Endodermal cell (in vitro differentiated cells): Measurements from ENCODE around the gene CRELD2. TPM values are rescaled to one million over a fixed set of nuclear protein-coding genes. Genes with fewer than 3 reads are reported as not detected.

Source experiments
- DNase-seq: peaks from one replicate; pipeline ENCODE4 v3.0.0-alpha.2; 2017
- H3K27ac ChIP-seq: 2 replicates; pipeline ENCODE4 v1.5.1; 2013; ENCODE audit warnings: mild to moderate bottlenecking, low read depth, low read length, moderate library complexity
- H3K27me3 ChIP-seq: 2 replicates; pipeline ENCODE4 v1.6.1; 2013; ENCODE audit warnings: mild to moderate bottlenecking, low read length, moderate library complexity; ENCODE audit not compliant: insufficient read depth, control insufficient read depth, poor library complexity, severe bottlenecking
- H3K36me3 ChIP-seq: 2 replicates; pipeline ENCODE4 v1.7.0; 2013; ENCODE audit warnings: mild to moderate bottlenecking, low read length, moderate library complexity; ENCODE audit not compliant: control insufficient read depth, insufficient read depth
- H3K4me1 ChIP-seq: one replicate; pipeline ENCODE4 v1.7.0; 2013; ENCODE audit warnings: low read length; ENCODE audit not compliant: control insufficient read depth, insufficient read depth
- H3K4me3 ChIP-seq: 2 replicates; pipeline ENCODE4 v1.5.1; 2013; ENCODE audit warnings: mild to moderate bottlenecking, low read length, moderate library complexity
- H3K9ac ChIP-seq: 2 replicates; pipeline ENCODE4 v1.6.1; 2013; ENCODE audit warnings: mild to moderate bottlenecking, low read length, moderate library complexity; ENCODE audit not compliant: poor library complexity, severe bottlenecking; ENCODE audit errors: extremely low read depth
- H3K9me3 ChIP-seq: 2 replicates; pipeline ENCODE4 v1.6.1; 2013; ENCODE audit warnings: mild to moderate bottlenecking, low read length, moderate library complexity; ENCODE audit not compliant: control insufficient read depth
- H3K27ac Mint-ChIP-seq: 2 replicates; pipeline ENCODE4 v1.8.0; 2020; ENCODE audit warnings: mixed read lengths
- H3K27me3 Mint-ChIP-seq: 2 replicates; pipeline ENCODE4 v1.8.0; 2021; ENCODE audit warnings: mild to moderate bottlenecking, mixed read lengths; ENCODE audit not compliant: insufficient read depth
- H3K36me3 Mint-ChIP-seq: 2 replicates; pipeline ENCODE4 v1.8.0; 2020; ENCODE audit warnings: low read depth, mixed read lengths
- H3K4me1 Mint-ChIP-seq: 2 replicates; pipeline ENCODE4 v1.8.0; 2020; ENCODE audit warnings: mixed read lengths
- H3K4me3 Mint-ChIP-seq: 2 replicates; pipeline ENCODE4 v1.8.0; 2020; ENCODE audit warnings: mild to moderate bottlenecking, moderate library complexity, mixed read lengths
- H3K9me3 Mint-ChIP-seq: 2 replicates; pipeline ENCODE4 v1.8.0; 2020; ENCODE audit warnings: mild to moderate bottlenecking, mixed read lengths
- CTCF ChIP-seq: fragments of 200-600 bp; sonication (generic); conservative IDR thresholded peaks from 2 replicates; pipeline ENCODE4 v1.5.0; 2021; ENCODE audit warnings: antibody characterized with exemption, mild to moderate bottlenecking
- WGBS, 2 experiments: methylation state at CpG; one replicate each; pipeline versions ENCODE4 v1.1.5 to v1.1.7; 2013; ENCODE audit warnings: missing lambda C conversion rate in 2 of 2, mixed read lengths in 1 of 2; ENCODE audit not compliant: insufficient coverage in 1 of 2, insufficient read length in 1 of 2; 5-methylcytosine and 5-hydroxymethylcytosine counted together
- total RNA-seq, 2 donors: library from RNA; stranded (reverse); fragmentation: NEBNext Ultra II Directional in 1 of 2; extraction: Animal tissue kit (Norgen Biotek cat#: 25700) in 1 of 2; gene quantifications; 2 replicates in 1 of 2; 3 replicates in 1 of 2; pipeline ENCODE4 v1.2.1, GENCODE V29; 2021

Gene CRELD2
- total RNA-seq, 2 donors from 2014 or later: 39.8 to 62.9 TPM

- Mint-ChIP-seq H3K4me1 (peaks cover 4% of the 10 kb centered on the region), H3K9me3 (no peaks in the 10 kb centered on the region), H3K27me3 (no peaks in the 10 kb centered on the region), H3K36me3 (no peaks in the 10 kb centered on the region), H3K4me3 (no peak overlapping the region), H3K27ac (no peak overlapping the region)
- no peak for TF ChIP-seq CTCF
- Histone ChIP-seq H3K9ac (no peak overlapping the region), H3K4me3 (no peak overlapping the region), H3K27me3 (no peaks in the 10 kb centered on the region), H3K4me1 (peaks cover 9% of the 10 kb centered on the region), H3K36me3 (no peaks in the 10 kb centered on the region), H3K9me3 (no peaks in the 10 kb centered on the region), H3K27ac (no peak overlapping the region)
- WGBS, 2 experiments: 92 to 95% methylated on average over 9 to 15 of the region's 15 CpGs
- no peak for DNase-seq
Observed at GRCh38 chr22:49954991-49955580, 36.7 kb downstream of the CRELD2 start.

GRCh38 chr22:49955581-49956417, 37.4 kb downstream of the CRELD2 start:
- no peak overlapping the region for H3K4me3 Mint-ChIP-seq
- no peaks in the 10 kb centered on the region for H3K27me3 Mint-ChIP-seq
- Histone ChIP-seq H3K4me3 (no peak overlapping the region), H3K4me1 (peaks cover 9% of the 10 kb centered on the region), H3K9ac (no peak overlapping the region), H3K36me3 (no peaks in the 10 kb centered on the region), H3K27ac (no peak overlapping the region), H3K27me3 (no peaks in the 10 kb centered on the region), H3K9me3 (no peaks in the 10 kb centered on the region)
- peak; percentile 40 for DNase-seq
- WGBS, 2 experiments: 92 to 93% methylated on average over 15 to 22 of the region's 22 CpGs
- H3K4me1 Mint-ChIP-seq: peaks cover 4% of the 10 kb centered on the region
- H3K36me3 Mint-ChIP-seq: no peaks in the 10 kb centered on the region
- no peaks in the 10 kb centered on the region for H3K9me3 Mint-ChIP-seq
- no peak overlapping the region for H3K27ac Mint-ChIP-seq
- no peak for TF ChIP-seq CTCF

GRCh38 chr22:49956418-49956770, 38.0 kb downstream of the CRELD2 start:
- no peak overlapping the region for H3K27ac ChIP-seq
- Mint-ChIP-seq H3K36me3 (no peaks in the 10 kb centered on the region), H3K27ac (no peak overlapping the region), H3K9me3 (no peaks in the 10 kb centered on the region), H3K4me3 (no peak overlapping the region), H3K4me1 (peaks cover 4% of the 10 kb centered on the region), H3K27me3 (no peaks in the 10 kb centered on the region)
- no peak overlapping the region for H3K9ac ChIP-seq
- H3K27me3 ChIP-seq: no peaks in the 10 kb centered on the region
- no peak overlapping the region for H3K4me3 ChIP-seq
- no peak for TF ChIP-seq CTCF
- 90 to 95% methylated on average over 6 to 15 of the region's 15 CpGs for WGBS, 2 experiments
- no peaks in the 10 kb centered on the region for H3K9me3 ChIP-seq
- DNase-seq: peak; percentile 30
- peaks cover 9% of the 10 kb centered on the region for H3K4me1 ChIP-seq
- H3K36me3 ChIP-seq: no peaks in the 10 kb centered on the region
